HG03095 (cell line): ENCODE results near the gene PTGER4.
"Not testable (repeated sequence)": the region's sequence is repeated elsewhere in the genome, so short reads cannot be mapped to it uniquely, and the experiment has no call there.

Source experiments
- ATAC-seq: cut with Tn5 transposase; IDR thresholded peaks from one replicate; pipeline ENCODE4 v1.9.1; 2021; ENCODE audit warnings: moderate library complexity; ENCODE audit not compliant: unreplicated experiment

Gene PTGER4

DNA sequence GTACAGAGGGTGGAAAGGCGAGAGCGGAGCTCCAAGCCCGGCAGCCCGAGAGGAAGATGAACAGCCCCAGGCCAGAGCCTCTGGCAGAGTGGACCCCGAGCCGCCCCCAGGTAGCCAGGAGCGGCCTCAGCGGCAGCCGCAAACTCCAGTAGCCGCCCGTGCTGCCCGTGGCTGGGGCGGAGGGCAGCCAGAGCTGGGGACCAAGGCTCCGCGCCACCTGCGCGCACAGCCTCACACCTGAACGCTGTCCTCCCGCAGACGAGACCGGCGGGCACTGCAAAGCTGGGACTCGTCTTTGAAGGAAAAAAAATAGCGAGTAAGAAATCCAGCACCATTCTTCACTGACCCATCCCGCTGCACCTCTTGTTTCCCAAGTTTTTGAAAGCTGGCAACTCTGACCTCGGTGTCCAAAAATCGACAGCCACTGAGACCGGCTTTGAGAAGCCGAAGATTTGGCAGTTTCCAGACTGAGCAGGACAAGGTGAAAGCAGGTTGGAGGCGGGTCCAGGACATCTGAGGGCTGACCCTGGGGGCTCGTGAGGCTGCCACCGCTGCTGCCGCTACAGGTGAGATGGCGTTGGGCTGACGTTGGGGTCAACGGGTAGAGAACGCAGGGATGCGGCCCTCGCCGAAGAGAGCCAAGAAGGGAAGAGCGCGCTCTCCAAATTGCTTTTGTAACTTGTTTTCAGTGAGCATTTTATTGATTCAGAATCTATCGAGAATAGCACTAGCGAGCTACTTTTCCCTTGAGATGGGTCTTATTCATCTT, at the start of gene PTGER4:
Gene PTGER4 (plus strand): TSS at position 3 of the 769 bp plus-strand sequence. CDS start 1,079 bp downstream, outside the sequence.
- ATAC-seq: peak; percentile 30

DNA sequence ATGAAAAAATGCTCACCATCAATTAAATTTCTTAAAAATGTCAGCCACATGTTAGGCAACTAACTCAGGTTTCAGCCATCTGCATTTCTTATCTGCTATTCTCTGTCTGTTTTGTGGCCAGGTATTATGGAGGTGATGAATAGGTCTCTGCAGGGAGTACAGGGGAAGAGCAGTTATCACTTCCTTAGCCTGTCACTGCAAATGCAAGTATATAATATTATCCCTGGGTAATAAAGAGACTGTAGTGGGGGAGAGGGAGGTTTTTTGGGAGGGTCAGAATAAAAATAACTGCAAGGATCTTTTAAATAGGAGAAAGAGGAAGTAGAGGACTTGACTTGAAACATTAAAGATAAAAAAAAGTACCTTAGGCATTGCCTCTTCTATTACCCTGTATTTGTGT, 49.6 kb upstream of the PTGER4 start:
- ATAC-seq: no peak

DNA sequence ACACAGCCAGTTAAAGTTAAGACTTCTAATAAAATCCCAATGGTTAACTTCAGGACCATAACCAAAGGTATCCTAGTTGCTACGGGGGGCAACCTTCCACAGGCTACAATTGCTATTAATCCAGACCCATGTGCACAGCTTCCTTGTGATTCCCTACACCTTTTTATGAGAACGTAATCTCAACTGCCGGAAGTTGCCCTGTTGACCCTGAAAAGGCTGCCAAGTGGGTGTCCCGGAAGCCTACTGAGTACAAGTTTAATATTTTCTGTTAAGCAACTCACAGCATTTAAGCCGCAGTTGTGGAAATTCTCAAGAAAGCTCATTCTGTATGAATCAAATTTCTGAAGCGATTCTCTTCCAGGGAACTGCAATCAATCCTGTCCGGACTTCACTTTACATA, 48.5 kb upstream of the PTGER4 start:
- no peak for ATAC-seq

DNA sequence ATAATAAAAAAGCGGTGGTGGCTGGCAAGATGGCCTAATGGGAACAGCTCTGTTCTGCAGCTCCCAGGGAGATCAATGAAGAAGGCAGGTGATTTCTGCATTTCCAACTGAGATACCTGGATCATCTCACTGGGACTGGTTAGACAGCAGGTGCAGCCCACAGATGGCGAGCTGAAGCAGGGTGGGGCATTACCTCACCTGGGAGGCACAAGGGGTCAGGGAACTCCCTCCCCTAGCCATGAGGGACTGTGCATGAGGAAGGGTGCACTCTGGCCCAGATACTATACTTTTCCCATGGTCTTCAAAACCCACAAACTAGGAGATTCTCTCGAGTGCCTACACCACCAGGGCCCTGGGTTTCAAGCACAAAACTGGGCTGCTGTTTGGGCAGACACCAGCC, 45.6 kb upstream of the PTGER4 start:
- no peak for ATAC-seq

DNA sequence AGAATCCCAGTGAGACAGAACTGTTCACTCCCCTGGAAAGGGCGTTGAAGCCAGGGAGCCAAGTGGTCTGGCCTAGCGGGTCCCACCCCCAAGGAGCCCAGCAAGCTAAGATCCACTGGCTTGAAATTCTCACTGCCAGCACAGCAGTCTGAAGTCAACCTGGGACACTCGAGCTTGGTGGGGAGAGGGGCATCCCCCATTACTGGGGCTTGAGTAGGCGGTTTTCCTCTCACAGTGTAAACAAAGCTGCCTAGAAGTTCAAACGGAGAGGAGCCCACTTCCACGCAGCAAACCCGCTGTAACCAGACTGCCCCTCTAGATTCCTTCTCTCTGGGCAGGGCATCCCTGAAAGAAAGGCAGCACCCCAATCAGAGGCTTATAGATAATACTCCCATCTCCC, 45.1 kb upstream of the PTGER4 start:
- ATAC-seq: no peak

DNA sequence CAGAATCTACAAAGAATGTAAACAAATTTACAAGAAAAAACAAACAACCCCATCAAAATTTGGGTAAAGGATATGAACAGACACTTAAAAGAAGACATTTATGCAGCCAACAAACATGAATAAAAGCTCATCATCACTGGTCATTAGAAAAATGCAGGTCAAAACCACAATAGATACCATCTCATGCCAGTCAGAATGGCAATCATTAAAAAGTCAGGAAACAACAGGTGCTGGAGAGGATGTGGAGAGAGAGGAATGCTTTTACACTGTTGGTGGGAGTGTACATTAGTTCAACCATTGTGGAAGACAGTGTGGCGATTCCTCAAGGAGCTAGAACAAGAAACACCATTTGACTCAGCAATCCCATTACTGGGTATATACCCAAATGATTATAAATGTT, 40.2 kb upstream of the PTGER4 start:
- not testable (repeated sequence) for ATAC-seq

DNA sequence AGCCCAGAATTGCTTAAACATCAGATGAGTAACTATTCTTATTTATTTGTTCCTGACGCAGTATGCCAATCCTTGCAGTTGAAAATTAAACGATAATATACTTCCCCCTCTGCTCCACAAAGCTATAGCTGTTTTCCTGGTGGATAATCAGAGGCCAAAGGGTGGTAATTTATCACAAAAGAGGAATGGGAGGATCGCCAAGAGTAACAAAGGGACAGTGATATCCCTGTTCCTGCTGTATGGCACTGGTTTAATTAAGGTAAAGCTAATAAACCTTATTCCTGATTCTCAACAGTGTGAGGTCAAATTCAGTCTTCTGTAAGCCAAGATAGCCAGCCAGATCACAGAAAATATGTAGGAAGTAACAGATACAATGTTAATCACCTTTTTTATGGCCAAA, 33.4 kb upstream of the PTGER4 start:
- no peak for ATAC-seq

DNA sequence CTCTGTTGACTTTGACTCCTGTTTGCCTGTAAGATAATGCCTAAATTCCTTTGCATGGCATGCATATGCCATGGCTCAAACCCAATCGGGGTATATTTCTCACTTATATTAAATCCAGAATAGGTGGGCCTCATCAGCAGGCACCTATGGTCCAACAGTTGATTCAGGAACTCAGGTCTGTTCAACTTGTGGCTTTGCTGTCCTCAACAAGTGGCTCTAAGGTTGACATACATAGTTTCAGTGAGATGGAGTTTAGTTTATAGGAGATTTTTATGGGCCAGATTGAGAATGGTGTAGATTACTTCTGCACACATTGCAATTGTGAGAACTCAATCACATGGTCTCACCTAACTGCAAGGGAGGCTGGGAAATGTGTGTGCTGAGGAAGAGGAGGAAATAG, 31.6 kb upstream of the PTGER4 start:
- no peak for ATAC-seq

DNA sequence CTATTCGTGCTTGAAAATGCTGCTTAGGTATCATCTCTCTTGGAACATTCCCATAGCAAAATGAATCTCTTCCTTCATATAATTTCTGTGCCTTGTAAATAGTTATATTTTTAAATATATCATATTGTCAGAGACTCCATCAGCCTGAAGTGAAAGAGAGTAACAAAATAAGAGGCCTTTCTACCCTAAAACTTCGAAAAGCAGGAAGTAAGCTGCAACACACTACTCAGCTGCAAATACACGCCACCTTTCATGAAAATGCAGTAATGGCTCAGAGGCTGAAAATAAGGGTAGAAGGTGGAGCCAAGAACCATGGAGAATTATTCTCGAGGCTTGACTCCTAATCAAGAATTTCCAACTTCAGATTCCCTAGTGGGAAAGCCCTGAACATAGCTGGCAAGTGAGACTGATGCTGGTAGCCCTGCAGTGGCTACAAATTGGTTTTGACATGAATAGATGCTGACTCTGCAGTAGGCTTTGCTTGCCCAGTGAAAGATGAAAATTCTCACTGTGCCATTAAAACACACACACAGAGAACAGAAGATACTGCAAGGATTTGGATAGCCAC, 30.2 kb upstream of the PTGER4 start:
- ATAC-seq: no peak

DNA sequence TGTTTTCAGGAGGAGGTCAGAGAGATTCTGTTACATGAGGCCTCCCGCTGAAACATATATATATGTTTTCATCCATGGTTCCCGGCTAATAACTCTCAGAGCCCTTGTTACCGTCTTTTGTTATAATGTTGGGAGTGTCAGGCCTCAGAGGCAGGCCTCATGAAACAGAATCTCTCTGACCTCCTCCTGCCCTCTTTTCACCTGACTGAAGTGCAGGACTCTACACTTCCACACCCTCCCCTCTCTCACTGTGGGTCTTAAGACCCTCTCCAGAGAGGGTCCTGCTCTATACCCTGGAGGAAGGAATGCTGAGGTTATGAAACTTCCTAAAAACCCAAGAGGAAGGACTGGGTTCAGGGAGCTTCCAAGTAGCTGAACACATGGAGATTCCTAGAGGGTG, 28.5 kb upstream of the PTGER4 start:
- ATAC-seq: no peak

DNA sequence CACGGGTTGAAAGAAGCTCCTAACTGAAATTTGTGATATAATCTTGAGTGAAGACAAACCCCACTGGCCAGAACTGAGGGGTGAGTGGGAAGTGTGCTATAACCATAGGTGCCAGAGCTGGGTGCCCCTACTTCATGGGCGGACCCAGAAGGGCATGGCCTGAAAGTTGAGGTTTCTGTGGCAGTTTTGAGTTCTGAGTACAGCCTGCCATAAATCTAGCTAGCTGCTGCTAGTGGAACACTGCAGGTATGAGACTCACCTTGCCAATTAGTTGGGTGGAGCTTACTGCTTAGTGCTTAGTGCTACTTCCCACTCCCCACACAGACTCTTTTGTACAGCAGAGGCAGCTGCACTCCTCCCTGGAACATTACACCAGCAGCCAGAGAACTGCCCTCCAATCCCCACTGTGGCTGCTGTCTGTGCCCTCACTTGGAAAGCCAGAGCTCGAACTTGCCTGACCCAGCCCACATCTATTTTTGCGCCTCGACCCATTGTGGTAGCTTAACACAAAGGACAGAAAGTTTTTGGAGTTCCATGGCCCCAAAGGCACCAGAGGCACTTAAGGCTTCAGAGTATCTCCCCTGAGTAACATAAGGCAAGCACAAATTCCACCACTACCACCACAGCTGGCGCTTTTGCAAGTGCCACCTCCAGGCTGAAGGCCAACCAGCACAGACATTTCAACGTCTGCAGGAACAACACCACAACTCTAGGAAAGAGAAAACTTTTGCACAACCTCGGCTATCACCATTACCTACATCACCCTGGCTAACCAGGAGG, 27.1 kb upstream of the PTGER4 start:
- no peak for ATAC-seq

DNA sequence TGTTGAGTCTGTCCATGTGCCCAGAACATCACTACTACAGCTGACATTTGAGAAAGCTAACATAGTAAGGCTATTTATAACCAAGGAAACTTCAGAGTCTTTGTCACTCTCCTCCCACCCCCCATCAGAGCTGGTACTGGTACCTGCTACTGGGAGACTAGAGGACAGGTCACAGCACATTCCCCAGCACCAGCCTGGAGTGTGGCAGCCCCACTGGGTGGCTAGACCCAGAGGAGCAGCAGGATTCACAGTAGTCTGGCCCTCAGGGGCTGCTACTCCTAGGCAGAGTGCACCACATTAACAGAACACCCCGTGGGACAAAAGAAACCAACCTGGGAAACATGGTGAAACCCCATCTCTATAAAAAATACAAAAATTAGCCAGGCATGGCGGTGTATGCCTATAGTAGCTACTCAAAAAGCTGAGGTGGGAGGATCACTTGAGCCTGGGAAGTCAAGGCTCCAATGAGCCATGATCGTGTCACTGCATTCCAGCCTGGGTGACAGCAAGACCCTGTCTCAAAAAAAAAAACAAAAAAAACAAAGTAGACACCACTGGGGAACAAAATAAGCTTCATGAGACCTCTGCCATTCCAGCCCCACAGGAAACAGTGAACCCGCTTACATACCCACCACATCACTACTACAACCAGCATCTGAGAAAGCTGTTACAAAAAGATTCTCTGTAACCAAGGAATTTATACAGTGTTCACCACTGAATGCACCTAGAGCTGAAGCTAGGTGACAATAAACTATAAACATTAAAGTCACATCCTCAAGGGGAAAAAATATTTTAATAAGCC, 26.3 kb upstream of the PTGER4 start:
- ATAC-seq: no peak

DNA sequence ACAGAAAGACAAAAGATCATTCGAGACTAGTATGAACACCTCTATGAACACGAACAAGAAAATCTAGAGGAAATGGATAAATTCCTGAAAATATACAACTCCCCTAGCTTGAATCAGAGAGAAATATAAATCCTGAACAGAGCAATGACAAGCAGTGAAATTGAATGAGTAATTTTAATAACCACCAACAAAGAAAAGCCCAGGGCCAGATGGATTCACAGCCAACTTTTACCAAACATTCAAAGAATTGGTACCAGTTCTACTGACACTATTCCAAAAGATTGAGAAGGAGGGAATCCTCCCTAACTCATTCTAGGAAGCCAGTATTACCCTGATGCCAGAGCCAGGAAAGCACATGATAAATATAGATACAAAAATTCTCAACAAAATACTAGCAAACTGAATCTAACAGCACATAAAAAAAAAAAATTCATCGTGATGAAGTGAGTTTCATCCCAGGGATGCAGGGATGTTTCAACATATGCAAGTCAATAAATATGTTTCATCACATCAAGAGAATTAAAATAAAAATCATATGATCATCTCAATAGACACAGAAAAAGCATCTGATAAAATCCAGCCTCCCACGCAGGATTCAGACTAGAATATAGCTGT, 25.2 kb upstream of the PTGER4 start:
- no peak for ATAC-seq

DNA sequence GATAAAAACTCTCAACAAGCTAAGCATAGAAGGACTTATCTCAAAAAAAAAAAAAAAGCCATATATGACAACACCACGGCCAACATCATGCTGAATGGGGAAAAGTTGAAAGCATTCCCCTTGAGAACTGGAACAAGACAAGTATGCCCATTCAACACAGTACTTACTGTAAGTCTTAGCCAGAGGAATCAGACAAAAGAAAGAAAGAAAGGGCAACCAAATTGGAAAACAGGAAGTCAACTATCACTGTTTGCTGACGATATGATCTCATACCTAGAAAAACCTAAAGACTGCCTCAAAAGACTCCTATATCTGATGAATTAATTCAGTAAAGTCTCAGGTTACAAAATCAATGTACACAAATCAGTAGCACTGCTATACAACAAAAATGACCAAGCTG, 24.6 kb upstream of the PTGER4 start:
- no peak for ATAC-seq

DNA sequence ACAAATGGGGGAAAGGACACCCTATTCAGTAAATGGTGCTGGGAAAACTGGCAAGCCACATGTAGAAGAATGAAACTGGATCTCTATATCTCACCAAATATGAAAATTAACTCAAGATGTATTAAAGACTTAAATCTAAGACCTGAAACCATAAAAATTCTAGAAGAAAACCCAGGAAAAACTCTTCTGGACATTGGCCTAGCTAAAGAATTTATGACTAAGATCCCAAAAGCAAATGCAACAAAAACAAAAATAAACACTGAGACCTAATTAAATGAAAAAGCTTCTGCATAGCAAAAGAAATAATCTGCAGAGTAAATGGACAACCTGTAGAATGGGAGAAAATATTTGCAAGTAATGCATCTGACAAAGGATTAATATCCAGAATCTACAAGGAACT, 23.6 kb upstream of the PTGER4 start:
- ATAC-seq: not testable (repeated sequence)

DNA sequence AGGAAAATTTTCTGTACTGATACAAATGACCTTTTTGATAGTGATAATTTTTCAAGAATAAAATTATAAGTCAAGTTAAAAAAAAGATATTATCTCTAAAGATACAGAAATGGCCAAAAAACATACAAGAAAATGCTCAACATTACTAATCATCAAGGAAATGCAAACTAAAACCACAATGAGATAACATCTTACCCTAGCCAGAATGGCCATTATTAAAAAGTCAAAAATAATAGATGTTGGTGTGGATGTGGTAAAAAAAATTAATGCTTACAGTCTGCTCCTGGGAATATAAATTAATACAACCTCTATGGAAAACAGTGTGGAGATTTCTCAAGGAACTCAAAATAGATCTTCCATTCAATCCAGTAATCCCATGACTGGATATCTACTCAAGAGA, 22.9 kb upstream of the PTGER4 start:
- ATAC-seq: no peak

DNA sequence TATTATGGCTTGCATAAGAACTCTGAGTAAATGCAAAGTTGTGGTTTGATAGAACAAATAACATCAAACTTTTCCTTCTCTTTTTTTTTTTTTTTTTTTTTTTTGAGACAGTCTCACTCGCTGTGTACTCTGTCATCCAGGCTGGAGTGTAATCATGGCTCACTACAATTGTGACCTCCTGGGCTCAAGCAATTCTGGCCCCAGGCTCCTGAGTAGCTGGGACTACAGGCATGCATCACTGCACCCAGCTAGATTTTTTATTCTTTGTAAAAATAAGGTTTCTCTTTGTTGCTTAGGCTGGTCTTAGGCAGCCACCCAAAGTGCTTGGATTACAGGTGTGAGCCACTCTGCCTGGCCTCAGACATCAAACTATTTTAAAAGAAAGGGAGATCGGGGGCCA, 19.0 kb upstream of the PTGER4 start:
- no peak for ATAC-seq

DNA sequence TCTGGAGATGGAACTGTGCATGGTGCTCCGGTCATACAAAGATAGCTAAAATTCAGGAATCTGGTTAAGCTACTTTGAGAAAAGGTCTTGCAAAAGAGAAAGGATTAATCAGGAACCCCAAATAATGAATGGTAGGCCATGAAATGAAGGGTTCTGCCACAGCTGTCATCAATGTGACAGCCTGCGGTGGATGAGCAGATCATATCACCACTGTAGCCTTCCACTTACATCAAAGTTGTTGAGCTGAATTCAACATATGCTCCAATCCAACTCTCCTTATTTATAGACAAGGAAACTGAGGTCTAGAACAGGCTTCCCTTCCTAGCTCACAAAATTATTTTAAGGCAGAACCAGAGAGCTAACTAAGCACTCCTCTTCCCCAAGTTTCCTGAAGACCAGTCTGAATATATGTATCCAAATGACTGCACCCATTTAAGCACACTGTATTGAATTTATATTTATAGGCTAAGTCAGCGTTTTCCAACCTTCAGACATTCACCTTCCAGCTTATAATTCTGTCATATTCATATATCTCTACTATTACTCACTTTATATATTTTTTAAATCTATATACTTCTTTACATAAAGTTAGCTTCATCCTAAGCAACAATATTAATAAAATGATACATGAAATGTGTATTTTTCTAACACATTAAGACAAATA, 13.9 kb upstream of the PTGER4 start:
- ATAC-seq: no peak

DNA sequence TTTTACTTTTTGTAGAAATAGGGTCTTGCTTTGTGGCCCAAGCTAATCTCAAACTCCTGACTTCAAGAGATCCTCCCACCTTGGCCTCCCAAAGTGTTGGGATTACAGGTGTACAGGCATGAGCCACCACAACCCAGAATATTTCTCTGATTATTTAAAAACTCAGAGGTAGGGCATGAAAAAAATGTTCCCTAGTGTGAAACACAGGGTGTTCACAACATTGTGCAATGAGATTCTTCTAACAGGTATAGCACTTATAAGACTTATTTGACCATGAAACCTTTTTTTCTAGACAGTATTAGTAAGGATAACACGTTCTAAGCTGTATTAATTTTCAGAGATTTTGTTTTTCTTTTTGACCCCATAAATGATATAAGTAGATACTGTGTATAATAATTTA, 13.1 kb upstream of the PTGER4 start:
- ATAC-seq: no peak

DNA sequence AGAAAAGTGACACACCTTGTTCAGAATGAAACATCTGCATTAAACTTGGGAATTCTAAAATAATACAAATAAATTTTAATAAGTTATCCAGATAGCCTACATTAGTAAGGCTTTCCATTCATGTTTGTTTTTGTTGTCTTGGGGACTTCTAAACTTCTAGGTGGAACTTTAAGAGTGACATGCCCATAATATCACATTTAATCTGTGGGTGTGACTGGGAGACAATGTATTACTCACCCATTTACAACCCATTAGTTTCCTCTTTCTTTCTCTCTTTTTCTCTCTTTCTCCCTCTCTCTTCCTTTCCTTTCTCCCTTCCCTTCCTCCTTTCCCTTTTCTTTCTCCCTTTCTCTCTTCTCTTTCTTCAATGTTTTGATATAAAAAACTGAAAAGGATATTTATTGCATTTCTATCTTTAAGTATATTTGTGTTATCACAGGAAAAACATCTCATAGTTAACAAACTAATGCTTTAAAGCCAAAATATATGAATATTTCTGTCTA, 12.5 kb upstream of the PTGER4 start:
- no peak for ATAC-seq
